Measurements from ENCODE around the gene SMARCB1.
A peak's percentile ranks its signal among the peaks of the same experiment; 100 is the strongest.

SMARCB1 gene

GRCh38 chr22:23801238-23801821, 14.6 kb downstream of the SMARCB1 start:
- H3K36me3 ChIP-seq (ENCODE audit: insufficient read depth, low read length) = peaks cover 55% of the 10 kb centered on the region
- peak overlapping the region; percentile 11 for H3K4me3 ChIP-seq (ENCODE audit: low read depth, low read length, poor library complexity, severe bottlenecking)
- H3F3A ChIP-seq (ENCODE audit: insufficient read depth, low read length) = peaks cover 11% of the 10 kb centered on the region; the same call in 1 of the 2 replicates
- no peaks in the 10 kb centered on the region for H4K20me1 ChIP-seq (ENCODE audit: insufficient read depth, low read length)
- H3K27ac ChIP-seq (ENCODE audit: low read depth, low read length, poor library complexity, severe bottlenecking) = peak overlapping the region; percentile 98
- H3K9me2 ChIP-seq (ENCODE audit: low read depth, low read length) = no peaks in the 10 kb centered on the region
- no peaks in the 10 kb centered on the region for H3K9me3 ChIP-seq (ENCODE audit: low read length)
- peaks cover 15% of the 10 kb centered on the region for H3K79me2 ChIP-seq (ENCODE audit: insufficient read depth, low read length)
- H3K9ac ChIP-seq (ENCODE audit: low read length) = peak overlapping the region; percentile 90
- no peaks in the 10 kb centered on the region for H3K27me3 ChIP-seq (ENCODE audit: insufficient read depth, low read length)
- TF ChIP-seq EZH2 (IDR thresholded peaks at IDR 0.05; ENCODE audit: borderline replicate concordance, low read length) = no peak
- TF ChIP-seq CTCF (IDR thresholded peaks at IDR 0.05; ENCODE audit: low read length) = no peak
- H3K4me1 ChIP-seq (ENCODE audit: insufficient read depth, low read length, severe bottlenecking) = peaks cover 81% of the 10 kb centered on the region
- H2AFZ ChIP-seq (ENCODE audit: low read length) = no peak overlapping the region
- peak overlapping the region; percentile 97 for H3K4me2 ChIP-seq (ENCODE audit: low read length)

GRCh38 chr22:23801886-23802377, 15.2 kb downstream of the SMARCB1 start:
- Histone ChIP-seq H3K36me3 (ENCODE audit: insufficient read depth, low read length) (peaks cover 55% of the 10 kb centered on the region), H3K4me1 (ENCODE audit: insufficient read depth, low read length, severe bottlenecking) (peaks cover 87% of the 10 kb centered on the region), H2AFZ (ENCODE audit: low read length) (no peak overlapping the region), H3K27ac (ENCODE audit: low read depth, low read length, poor library complexity, severe bottlenecking) (peak overlapping the region; percentile 98), H3K9me2 (ENCODE audit: low read depth, low read length) (no peaks in the 10 kb centered on the region), H4K20me1 (ENCODE audit: insufficient read depth, low read length) (no peaks in the 10 kb centered on the region), H3K9ac (ENCODE audit: low read length) (peak overlapping the region; percentile 90), H3F3A (ENCODE audit: insufficient read depth, low read length) (peaks cover 8% of the 10 kb centered on the region; the same call in 1 of the 2 replicates), H3K79me2 (ENCODE audit: insufficient read depth, low read length) (peaks cover 21% of the 10 kb centered on the region), H3K9me3 (ENCODE audit: low read length) (no peaks in the 10 kb centered on the region), H3K27me3 (ENCODE audit: insufficient read depth, low read length) (no peaks in the 10 kb centered on the region), H3K4me2 (ENCODE audit: low read length) (peak overlapping the region; percentile 97), H3K4me3 (ENCODE audit: low read depth, low read length, poor library complexity, severe bottlenecking) (peak overlapping the region; percentile 75)
- TF ChIP-seq CTCF (IDR thresholded peaks at IDR 0.05; ENCODE audit: low read length) (no peak), EZH2 (IDR thresholded peaks at IDR 0.05; ENCODE audit: borderline replicate concordance, low read length) (no peak)

GRCh38 chr22:23803001-23803819, 16.4 kb downstream of the SMARCB1 start:
- H2AFZ ChIP-seq (ENCODE audit: low read length) = no peak overlapping the region
- no peaks in the 10 kb centered on the region for H4K20me1 ChIP-seq (ENCODE audit: insufficient read depth, low read length)
- no peaks in the 10 kb centered on the region for H3K27me3 ChIP-seq (ENCODE audit: insufficient read depth, low read length)
- peak overlapping the region; percentile 98 for H3K27ac ChIP-seq (ENCODE audit: low read depth, low read length, poor library complexity, severe bottlenecking)
- H3F3A ChIP-seq (ENCODE audit: insufficient read depth, low read length) = peaks cover 8% of the 10 kb centered on the region; the same call in 1 of the 2 replicates
- H3K4me2 ChIP-seq (ENCODE audit: low read length) = peak overlapping the region; percentile 97
- peaks cover 55% of the 10 kb centered on the region for H3K36me3 ChIP-seq (ENCODE audit: insufficient read depth, low read length)
- H3K9ac ChIP-seq (ENCODE audit: low read length) = peak overlapping the region; percentile 90
- H3K4me1 ChIP-seq (ENCODE audit: insufficient read depth, low read length, severe bottlenecking) = peaks cover 92% of the 10 kb centered on the region
- no peak for TF ChIP-seq CTCF (IDR thresholded peaks at IDR 0.05; ENCODE audit: low read length)
- no peak for TF ChIP-seq EZH2 (IDR thresholded peaks at IDR 0.05; ENCODE audit: borderline replicate concordance, low read length)
- peaks cover 28% of the 10 kb centered on the region for H3K79me2 ChIP-seq (ENCODE audit: insufficient read depth, low read length)
- no peaks in the 10 kb centered on the region for H3K9me3 ChIP-seq (ENCODE audit: low read length)
- peak overlapping the region; percentile 75 for H3K4me3 ChIP-seq (ENCODE audit: low read depth, low read length, poor library complexity, severe bottlenecking)
- no peaks in the 10 kb centered on the region for H3K9me2 ChIP-seq (ENCODE audit: low read depth, low read length)

All from OCI-LY1 (cell line).